Suprapubic skin (tissue), 4 donors: ENCODE measurements around the gene ANKRD17. TPM values are rescaled to one million over a fixed set of nuclear protein-coding genes. Genes with fewer than 3 reads are reported as not detected.

Experiments used
- DNase-seq, 2 donors: peaks; one replicate each; pipeline ENCODE4 v3.0.0-alpha.2; 2019; ENCODE audit warnings: low spot score in 2 of 2
- H3K27ac ChIP-seq: fragments of 200-600 bp; sonication (generic); one replicate; pipeline ENCODE4 v1.5.1; 2019
- H3K27me3 ChIP-seq: fragments of 200-600 bp; sonication (generic); one replicate; pipeline ENCODE4 v1.5.1; 2019
- H3K36me3 ChIP-seq: fragments of 200-600 bp; sonication (generic); one replicate; pipeline ENCODE4 v1.5.1; 2019
- H3K4me1 ChIP-seq: fragments of 200-600 bp; sonication (generic); one replicate; pipeline ENCODE4 v1.5.1; 2019
- H3K4me3 ChIP-seq: fragments of 200-600 bp; sonication (generic); one replicate; pipeline ENCODE4 v1.5.1; 2019; ENCODE audit warnings: mild to moderate bottlenecking
- H3K9me3 ChIP-seq: fragments of 200-600 bp; sonication (generic); one replicate; pipeline ENCODE4 v1.5.1; 2019
- EP300 ChIP-seq: sonication (generic); formaldehyde crosslinking; IDR thresholded peaks from one replicate; pipeline ENCODE4 v1.6.1; 2017; ENCODE audit warnings: antibody characterized with exemption
- POLR2A ChIP-seq, 2 donors: fragments of 450-650 bp; IDR thresholded peaks; one replicate each; pipeline ENCODE4 v1.6.1; 2017; ENCODE audit warnings: antibody characterized with exemption in 2 of 2, mild to moderate bottlenecking in 2 of 2, moderate library complexity in 2 of 2
- POLR2AphosphoS5 ChIP-seq, 3 donors: sonication (generic); formaldehyde crosslinking; IDR thresholded peaks; one replicate each; pipeline ENCODE4 v1.6.1; 2017; ENCODE audit warnings: antibody characterized with exemption in 3 of 3
- WGBS: methylation state at CpG from one replicate; pipeline ENCODE4 v1.1.5; 2018; 5-methylcytosine and 5-hydroxymethylcytosine counted together
- total RNA-seq, 4 donors: library from RNA; depleted of rRNA; stranded (reverse); fragments of >200 nt; gene quantifications; one replicate each; pipeline ENCODE4 v1.1.0, GENCODE V29; 2016
- TF ChIP-seq, protein P1 (sequence below), 2 donors: fragments of 200-600 bp in 1 of 2; fragments of 450-650 bp in 1 of 2; sonication (generic) in 1 of 2; IDR thresholded peaks; one replicate each; pipeline ENCODE4 v1.5.1; 2016 to 2019; ENCODE audit warnings: antibody characterized with exemption in 2 of 2, mild to moderate bottlenecking in 1 of 2, moderate library complexity in 1 of 2

Gene ANKRD17
- total RNA-seq, 4 donors from 2014 or later, result 68.2 to 80.2 (median 71.1) TPM

DNA sequence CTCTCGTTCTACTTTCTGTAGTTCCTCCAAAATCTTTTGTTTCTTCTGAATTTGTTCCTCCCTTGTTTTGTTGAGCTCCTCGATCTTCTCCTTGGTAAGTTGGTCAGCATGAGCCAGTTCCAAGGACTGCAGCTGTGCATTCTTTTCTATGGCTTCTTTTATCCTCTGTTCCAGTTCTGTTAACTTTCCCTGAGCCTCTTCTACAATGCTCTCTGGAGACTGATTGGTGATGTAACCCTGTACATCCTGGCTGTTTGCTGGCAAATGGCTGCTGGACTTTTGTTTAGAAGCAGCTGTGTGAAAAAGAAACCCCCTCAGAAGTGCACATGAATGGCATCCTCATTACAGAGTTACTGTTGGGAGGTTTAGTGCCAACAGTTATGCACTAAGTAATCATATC is 118.6 kb downstream of the ANKRD17 start:
- Histone ChIP-seq H3K9me3 (no peaks in the 10 kb centered on the region), H3K4me1 (no peaks in the 10 kb centered on the region)
- WGBS, result 89% methylated on average over 2 of the region's 2 CpGs

DNA sequence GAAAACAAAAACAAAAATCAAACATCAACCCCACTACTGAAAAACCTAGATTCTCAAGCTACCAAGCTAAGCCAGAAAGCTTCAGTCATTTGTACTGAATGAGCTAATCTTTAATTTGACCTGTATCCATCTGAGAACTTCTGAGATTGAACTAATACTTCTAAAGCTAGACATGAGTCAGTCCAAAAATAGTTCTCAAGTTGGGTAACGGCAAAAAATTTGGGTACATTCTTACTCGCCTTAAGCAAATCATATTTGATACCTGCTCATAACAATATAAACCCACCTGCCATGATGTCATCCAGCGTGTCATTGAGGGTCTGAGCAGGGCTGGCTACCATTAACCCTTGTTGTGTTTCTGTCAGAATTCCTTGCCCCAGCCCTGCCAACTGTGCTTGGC is 119.4 kb downstream of the ANKRD17 start:
- no peaks in the 10 kb centered on the region for H3K4me1 ChIP-seq
- TF ChIP-seq, protein P1, sequence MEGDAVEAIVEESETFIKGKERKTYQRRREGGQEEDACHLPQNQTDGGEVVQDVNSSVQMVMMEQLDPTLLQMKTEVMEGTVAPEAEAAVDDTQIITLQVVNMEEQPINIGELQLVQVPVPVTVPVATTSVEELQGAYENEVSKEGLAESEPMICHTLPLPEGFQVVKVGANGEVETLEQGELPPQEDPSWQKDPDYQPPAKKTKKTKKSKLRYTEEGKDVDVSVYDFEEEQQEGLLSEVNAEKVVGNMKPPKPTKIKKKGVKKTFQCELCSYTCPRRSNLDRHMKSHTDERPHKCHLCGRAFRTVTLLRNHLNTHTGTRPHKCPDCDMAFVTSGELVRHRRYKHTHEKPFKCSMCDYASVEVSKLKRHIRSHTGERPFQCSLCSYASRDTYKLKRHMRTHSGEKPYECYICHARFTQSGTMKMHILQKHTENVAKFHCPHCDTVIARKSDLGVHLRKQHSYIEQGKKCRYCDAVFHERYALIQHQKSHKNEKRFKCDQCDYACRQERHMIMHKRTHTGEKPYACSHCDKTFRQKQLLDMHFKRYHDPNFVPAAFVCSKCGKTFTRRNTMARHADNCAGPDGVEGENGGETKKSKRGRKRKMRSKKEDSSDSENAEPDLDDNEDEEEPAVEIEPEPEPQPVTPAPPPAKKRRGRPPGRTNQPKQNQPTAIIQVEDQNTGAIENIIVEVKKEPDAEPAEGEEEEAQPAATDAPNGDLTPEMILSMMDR (IDR thresholded peaks at IDR 0.05), result no peak
- TF ChIP-seq EP300, result no peak
- peaks cover 59% of the 10 kb centered on the region for H3K36me3 ChIP-seq
- no peak overlapping the region for H3K27ac ChIP-seq
- H3K9me3 ChIP-seq, result no peaks in the 10 kb centered on the region
- no peak for DNase-seq
- WGBS, result 97% methylated on average over 3 of the region's 3 CpGs
- H3K27me3 ChIP-seq, result no peaks in the 10 kb centered on the region
- H3K4me3 ChIP-seq, result no peak overlapping the region

More for the DNA sequence above, 118.6 kb downstream of the ANKRD17 start:
- H3K27me3 ChIP-seq, result no peaks in the 10 kb centered on the region
- TF ChIP-seq POLR2A (IDR thresholded peaks at IDR 0.05) (no peak), EP300 (no peak), POLR2AphosphoS5 (IDR thresholded peaks at IDR 0.05) (no peak)
- TF ChIP-seq, protein P1 (IDR thresholded peaks at IDR 0.05), result no peak
- H3K27ac ChIP-seq, result no peak overlapping the region
- H3K36me3 ChIP-seq, result peaks cover 64% of the 10 kb centered on the region
- H3K4me3 ChIP-seq, result no peak overlapping the region
- no peak for DNase-seq

DNA sequence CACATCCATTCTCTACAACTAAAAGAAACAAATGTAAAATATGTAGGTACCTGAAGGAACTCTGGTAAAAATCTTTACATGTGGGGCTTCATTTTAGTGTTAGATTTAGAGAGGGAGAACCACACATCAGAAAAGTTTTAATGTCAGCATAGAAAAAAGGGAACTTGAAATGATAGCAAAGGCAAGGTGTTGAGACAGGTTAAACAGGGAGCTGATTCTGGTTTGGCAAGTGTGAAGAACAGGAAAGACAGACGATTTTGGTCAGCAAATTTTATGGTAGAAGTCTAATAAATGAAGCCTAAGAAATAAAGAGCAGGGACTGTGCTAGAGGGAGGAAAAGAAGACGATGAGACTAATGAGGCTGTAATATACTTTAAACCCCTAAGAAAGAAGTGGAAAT is 121.5 kb downstream of the ANKRD17 start:
- H3K4me1 ChIP-seq, result no peaks in the 10 kb centered on the region

DNA sequence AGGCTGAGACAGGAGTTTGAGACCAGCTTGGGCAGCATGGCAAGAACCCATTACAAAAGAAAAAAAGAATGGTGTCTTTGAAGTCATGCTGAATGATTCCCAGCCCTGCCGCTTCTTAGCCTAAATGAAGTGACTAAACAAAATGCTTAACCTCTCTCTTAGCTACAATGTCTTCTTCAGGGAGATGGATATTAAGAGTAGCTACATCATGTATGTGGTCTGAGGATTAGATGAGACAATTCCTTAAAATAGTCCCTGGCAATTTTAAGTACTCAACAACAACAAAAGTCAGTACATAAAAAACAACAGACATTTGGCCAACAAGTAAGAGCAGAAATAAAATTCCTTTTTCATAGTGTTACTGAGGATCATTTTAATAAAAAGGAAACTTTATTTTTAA is 124.8 kb downstream of the ANKRD17 start:
- TF ChIP-seq EP300, result no peak
- TF ChIP-seq POLR2AphosphoS5 (IDR thresholded peaks at IDR 0.05), result no peak
- TF ChIP-seq POLR2A (IDR thresholded peaks at IDR 0.05), result no peak
- no peak for DNase-seq
- no peak overlapping the region for H3K27ac ChIP-seq
- peaks cover 55% of the 10 kb centered on the region for H3K36me3 ChIP-seq
- no peak overlapping the region for H3K4me3 ChIP-seq
- H3K9me3 ChIP-seq, result no peaks in the 10 kb centered on the region
- H3K4me1 ChIP-seq, result no peaks in the 10 kb centered on the region
- 100% methylated on average over 1 of the region's 1 CpG for WGBS
- H3K27me3 ChIP-seq, result no peaks in the 10 kb centered on the region

More for the DNA sequence above, 121.5 kb downstream of the ANKRD17 start:
- no peak for DNase-seq
- Histone ChIP-seq H3K9me3 (no peaks in the 10 kb centered on the region), H3K27me3 (no peaks in the 10 kb centered on the region), H3K27ac (no peak overlapping the region), H3K4me3 (no peak overlapping the region), H3K36me3 (peaks cover 62% of the 10 kb centered on the region)
- WGBS, result 47% methylated on average over 2 of the region's 2 CpGs
- TF ChIP-seq, protein P1 (IDR thresholded peaks at IDR 0.05), result no peak
- TF ChIP-seq POLR2AphosphoS5 (IDR thresholded peaks at IDR 0.05) (no peak), POLR2A (IDR thresholded peaks at IDR 0.05) (no peak), EP300 (no peak)

DNA sequence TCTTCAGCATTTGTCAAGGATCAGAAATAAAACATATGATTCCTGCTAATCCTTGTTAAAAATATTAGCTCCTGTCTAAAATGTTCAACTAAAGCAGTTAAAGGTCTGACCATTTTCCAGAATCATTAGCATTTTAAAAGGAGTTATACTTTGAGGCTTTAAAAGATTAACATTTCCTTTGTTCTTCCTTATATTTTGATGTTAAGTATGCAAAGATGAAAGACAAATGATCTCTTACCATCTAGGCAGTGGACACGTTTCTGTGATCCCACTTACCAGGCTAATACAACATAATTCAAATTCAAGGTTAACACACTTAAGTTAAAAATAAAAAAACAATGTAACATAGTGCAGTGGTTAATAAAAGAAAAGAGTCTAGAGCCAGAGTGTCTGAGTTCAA is 127.3 kb downstream of the ANKRD17 start:
- Histone ChIP-seq H3K4me1 (no peaks in the 10 kb centered on the region), H3K27ac (no peak overlapping the region), H3K9me3 (no peaks in the 10 kb centered on the region), H3K27me3 (no peaks in the 10 kb centered on the region), H3K36me3 (peaks cover 55% of the 10 kb centered on the region), H3K4me3 (no peak overlapping the region)
- WGBS, result 70% methylated on average over 1 of the region's 1 CpG
- no peak for DNase-seq
- no peak for TF ChIP-seq EP300
- no peak for TF ChIP-seq POLR2A (IDR thresholded peaks at IDR 0.05)
- TF ChIP-seq POLR2AphosphoS5 (IDR thresholded peaks at IDR 0.05), result no peak
- TF ChIP-seq, protein P1 (IDR thresholded peaks at IDR 0.05), result no peak

DNA sequence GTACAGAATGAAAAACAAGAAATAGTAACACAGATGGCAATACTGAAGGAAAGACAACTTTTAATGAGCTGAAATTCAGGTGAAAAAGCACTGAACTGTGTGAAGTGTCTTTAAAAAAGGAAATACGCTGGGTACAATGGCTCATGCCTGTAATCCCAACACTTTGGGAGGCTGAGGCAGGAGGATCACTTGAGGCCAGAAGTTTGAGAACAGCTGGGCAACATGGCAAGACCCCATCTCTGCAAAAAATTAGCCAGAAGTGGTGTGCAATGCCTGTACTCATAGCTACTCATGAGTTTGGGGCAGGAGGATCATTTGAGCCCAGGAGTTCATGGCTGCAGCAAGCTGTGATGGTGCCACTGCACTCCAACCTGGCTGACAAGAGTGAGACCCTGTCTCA is 129.3 kb downstream of the ANKRD17 start:
- Histone ChIP-seq H3K4me1 (no peaks in the 10 kb centered on the region), H3K36me3 (peaks cover 63% of the 10 kb centered on the region), H3K4me3 (no peak overlapping the region), H3K27me3 (no peaks in the 10 kb centered on the region), H3K27ac (no peak overlapping the region), H3K9me3 (no peaks in the 10 kb centered on the region)
- 92% methylated on average over 1 of the region's 1 CpG for WGBS
- TF ChIP-seq POLR2AphosphoS5 (IDR thresholded peaks at IDR 0.05) (no peak), POLR2A (IDR thresholded peaks at IDR 0.05) (no peak), EP300 (no peak)
- TF ChIP-seq, protein P1 (IDR thresholded peaks at IDR 0.05), result no peak
- DNase-seq, result no peak
